Prostate gland (tissue), 2 donors: ENCODE measurements around the gene ETFB. TPM values are rescaled to one million over a fixed set of nuclear protein-coding genes. Genes with fewer than 3 reads are reported as not detected.

Experiments used
- DNase-seq: peaks from one replicate; pipeline ENCODE4 v3.0.0-alpha.2; 2019; ENCODE audit warnings: low spot score
- H3K27ac ChIP-seq, 2 donors: fragments of 200-600 bp; sonication (generic); 2 replicates each; pipeline ENCODE4 v1.5.1; 2017 to 2019
- H3K27me3 ChIP-seq: fragments of 200-600 bp; sonication (generic); replicated peaks from 2 replicates; pipeline ENCODE4 v1.5.1; 2019; ENCODE audit not compliant: insufficient read depth
- H3K36me3 ChIP-seq, 2 donors: fragments of 200-600 bp; sonication (generic); 1 replicate in 1 of 2; 2 replicates in 1 of 2; pipeline versions ENCODE4 v1.5.1 to v1.8.1; 2017 to 2019
- H3K4me1 ChIP-seq: fragments of 200-600 bp; sonication (generic); replicated peaks from 2 replicates; pipeline ENCODE4 v1.5.1; 2019
- H3K4me3 ChIP-seq, 2 donors: fragments of 200-600 bp; sonication (generic); 2 replicates each; pipeline ENCODE4 v1.5.1; 2017 to 2019
- H3K9me3 ChIP-seq: fragments of 200-600 bp; sonication (generic); 2 replicates; pipeline ENCODE4 v1.5.1; 2017
- CTCF ChIP-seq, 4 experiments: fragments of 200-600 bp in 2 of 4; fragments of 450-650 bp in 2 of 4; sonication (generic) in 2 of 4; IDR thresholded peaks; 1 replicate in 3 of 4; 2 replicates in 1 of 4; pipeline ENCODE4 v1.5.1; 2016 to 2019; ENCODE audit warnings: antibody characterized with exemption in 4 of 4, mild to moderate bottlenecking in 2 of 4, moderate library complexity in 2 of 4
- POLR2A ChIP-seq: fragments of 450-650 bp; IDR thresholded peaks from one replicate; pipeline ENCODE4 v1.6.1; 2016; ENCODE audit warnings: antibody characterized with exemption, mild to moderate bottlenecking
- POLR2AphosphoS5 ChIP-seq: sonication (generic); formaldehyde crosslinking; IDR thresholded peaks from one replicate; pipeline ENCODE4 v1.6.1; 2017; ENCODE audit warnings: antibody characterized with exemption
- WGBS: methylation state at CpG from one replicate; pipeline ENCODE4 v1.1.5; 2018; 5-methylcytosine and 5-hydroxymethylcytosine counted together
- intact Hi-C: fragments of 100-400 bp; cut with DNase I; formaldehyde crosslinking; loops from one replicate; pipeline ENCODE4 v1.14.2; 2022
- total RNA-seq, 2 donors: library from RNA; depleted of rRNA; stranded (reverse); fragments of >200 nt; gene quantifications; one replicate each; pipeline ENCODE4 v1.1.0, GENCODE V29; 2016

The ETFB gene
- total RNA-seq, 2 donors from 2014 or later, result 82.8 to 118 TPM

- WGBS, result 61% methylated on average over 9 of the region's 9 CpGs
- H3K4me1 ChIP-seq, result no peaks in the 10 kb centered on the region
- H3K27me3 ChIP-seq, result no peaks in the 10 kb centered on the region
- intact Hi-C loops, result no loop called here
- no peak for DNase-seq
- no peak for TF ChIP-seq CTCF (IDR thresholded peaks at IDR 0.05)
- TF ChIP-seq POLR2AphosphoS5, result no peak
- TF ChIP-seq POLR2A, result no peak
- no peaks in the 10 kb centered on the region for H3K36me3 ChIP-seq
- H3K27ac ChIP-seq, result no peak overlapping the region
- H3K4me3 ChIP-seq, result no peak overlapping the region
- no peaks in the 10 kb centered on the region for H3K9me3 ChIP-seq
These were observed 69.7 kb downstream of the ETFB start for GRCh38 chr19:51296336-51297093.

DNA sequence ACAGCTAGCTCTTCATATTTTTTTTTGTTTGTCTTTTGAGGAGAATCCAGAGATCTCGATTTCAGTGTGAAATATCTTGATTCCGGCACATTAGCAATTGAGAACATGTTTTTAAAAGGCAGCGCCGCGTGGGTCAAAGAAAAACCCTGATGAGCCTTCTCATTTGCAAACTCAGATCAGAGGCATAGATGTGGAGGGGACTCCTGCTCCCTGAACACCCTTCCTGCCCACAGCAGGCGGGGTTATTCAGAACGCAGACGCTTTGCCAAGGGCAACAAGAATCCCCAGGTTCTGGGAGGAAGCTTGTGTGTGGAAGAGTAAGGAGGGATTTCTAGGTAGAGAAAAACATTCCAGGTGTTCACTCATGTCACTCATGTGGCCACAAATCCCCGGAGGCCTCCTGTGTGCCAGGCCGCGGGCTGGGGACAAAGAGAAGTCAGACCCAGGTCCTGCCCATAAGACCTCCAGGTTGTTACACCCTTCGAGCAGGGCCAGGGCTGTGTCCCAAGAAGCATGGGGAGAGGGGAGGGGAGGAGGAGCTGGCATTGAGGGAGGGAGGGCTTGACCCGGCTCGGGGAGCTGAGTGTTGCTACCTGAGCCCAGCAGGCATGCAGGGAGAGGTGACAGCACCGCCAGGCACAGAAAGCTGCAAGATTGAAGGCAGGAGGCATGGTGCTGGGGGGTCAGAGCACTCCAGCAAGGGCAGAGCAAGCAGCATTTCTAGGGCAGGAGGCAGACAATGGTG is 70.6 kb downstream of the ETFB start:
- Histone ChIP-seq H3K9me3 (no peaks in the 10 kb centered on the region), H3K36me3 (no peaks in the 10 kb centered on the region), H3K27me3 (no peaks in the 10 kb centered on the region), H3K4me3 (no peak overlapping the region), H3K27ac (no peak overlapping the region), H3K4me1 (no peaks in the 10 kb centered on the region)
- no peak for DNase-seq
- intact Hi-C loops, result no loop called here
- 16% methylated on average over 15 of the region's 15 CpGs for WGBS
- no peak for TF ChIP-seq CTCF (IDR thresholded peaks at IDR 0.05)
- TF ChIP-seq POLR2A, result no peak
- no peak for TF ChIP-seq POLR2AphosphoS5

Other genes with a start within 250 kb of the ETFB start
- gene SIGLEC9, start 241.5 kb downstream of the ETFB start, total RNA-seq, result 1 to 10 TPM in 1 of 2 donors, under 1 TPM in 1; 0.77 to 8.2 TPM
- gene SIGLEC7, start 224.1 kb downstream of the ETFB start, total RNA-seq, result not detected
- 1 to 10 TPM; 1.9 to 2.5 TPM for gene CD33, start 141.3 kb downstream of the ETFB start, total RNA-seq
- 1 to 10 TPM in 1 of 2 donors, not detected in 1; 1.6 TPM for gene SIGLECL1, start 115.3 kb downstream of the ETFB start, total RNA-seq
- gene IGLON5, start 54.7 kb downstream of the ETFB start, total RNA-seq, result 10 to 100 TPM in 1 of 2 donors, not detected in 1; 12.6 TPM
- gene VSIG10L, start 24.2 kb downstream of the ETFB start, total RNA-seq, result 1 to 10 TPM; 2.3 to 9.9 TPM
- 1 to 10 TPM in 1 of 2 donors, not detected in 1; 4.2 TPM for gene CLDND2, start 2.6 kb upstream of the ETFB start, total RNA-seq
- gene NKG7, start 6.3 kb upstream of the ETFB start, total RNA-seq, result 1 to 10 TPM in 1 of 2 donors, not detected in 1; 1.8 TPM
- gene LIM2, start 21.6 kb upstream of the ETFB start, total RNA-seq, result not detected
- 10 to 100 TPM in 1 of 2 donors, not detected in 1; 16.0 TPM for gene C19orf84, start 24.2 kb upstream of the ETFB start, total RNA-seq
- 1 to 10 TPM; 7.1 to 7.5 TPM for gene SIGLEC10, start 51.3 kb upstream of the ETFB start, total RNA-seq
- gene SIGLEC8, start 92.1 kb upstream of the ETFB start, total RNA-seq, result 1 to 10 TPM; 1.0 to 3.0 TPM
- not detected for gene CEACAM18, start 112.2 kb upstream of the ETFB start, total RNA-seq
- gene SIGLEC12, start 135.4 kb upstream of the ETFB start, total RNA-seq, result under 1 TPM in 1 of 2 donors, not detected in 1; 0.91 TPM
- under 1 TPM in 1 of 2 donors, not detected in 1; 0.68 TPM for gene SIGLEC6, start 165.3 kb upstream of the ETFB start, total RNA-seq
- gene ZNF175, start 204.9 kb upstream of the ETFB start, total RNA-seq, result 1 to 10 TPM; 4.3 to 9.0 TPM